ENCODE measurements around the gene TAF9. TPM values are rescaled to one million over a fixed set of nuclear protein-coding genes. Genes with fewer than 3 reads are reported as not detected.

Gene TAF9
- total RNA-seq, 1 experiment from 2014 or later: 76.1 TPM

DNA sequence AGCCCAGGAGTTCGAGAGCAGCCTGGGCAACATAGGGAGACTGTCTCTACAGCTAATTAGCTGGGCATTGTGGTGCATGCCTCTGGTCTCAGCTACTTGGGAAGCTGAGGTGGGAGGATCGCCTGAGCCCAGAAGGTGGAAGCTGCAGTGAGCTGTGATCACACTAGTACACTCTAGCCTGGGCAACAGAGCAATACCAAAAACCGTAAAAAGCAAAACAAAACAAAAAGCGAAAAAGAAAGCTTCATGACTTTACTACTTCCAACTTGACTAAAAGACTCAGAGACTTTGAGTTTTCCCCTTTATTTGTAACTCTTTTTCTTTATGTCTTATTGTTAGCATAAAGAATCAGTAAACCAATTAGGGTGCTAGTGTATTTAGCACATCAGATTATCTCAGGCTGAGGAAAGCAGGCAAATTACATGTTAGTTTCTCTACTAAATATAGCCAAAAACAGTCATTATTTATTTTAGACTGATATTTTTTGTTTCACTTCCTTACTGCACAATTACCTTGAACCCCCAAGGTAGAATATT is 5.7 kb upstream of the TAF9 start:
- Mint-ChIP-seq H3K4me1 (0 out of 2 replicates have a peak, but pooled peaks cover 4% of the 10 kb centered on the region), H3K9me3 (no peaks in the 10 kb centered on the region), H3K27ac (no peak overlapping the region), H3K27me3 (ENCODE audit: low read depth) (no peaks in the 10 kb centered on the region), H3K4me3 (no peak overlapping the region), H3K36me3 (peaks cover 13% of the 10 kb centered on the region)
- TF ChIP-seq FOXJ3 (CRISPR knock-in tag; IDR thresholded peaks at IDR 0.05; ENCODE audit: borderline replicate concordance) (no peak), FOXK1 (CRISPR knock-in tag; IDR thresholded peaks at IDR 0.05) (no peak), TEAD1 (CRISPR knock-in tag; IDR thresholded peaks at IDR 0.05) (no peak), NFYB (CRISPR knock-in tag; conservative IDR thresholded peaks at IDR 0.05; ENCODE audit: low read depth) (no peak), GABPB1 (CRISPR knock-in tag; IDR thresholded peaks at IDR 0.05) (no peak), ETV6 (CRISPR knock-in tag; IDR thresholded peaks at IDR 0.05) (no peak), SMAD4 (CRISPR knock-in tag; IDR thresholded peaks at IDR 0.05) (no peak), NR1H2 (CRISPR knock-in tag; IDR thresholded peaks at IDR 0.05) (no peak), RELA (CRISPR knock-in tag; IDR thresholded peaks at IDR 0.05; ENCODE audit: borderline replicate concordance) (no peak), JAZF1 (CRISPR knock-in tag; IDR thresholded peaks at IDR 0.05) (no peak), PRRX2 (CRISPR knock-in tag; IDR thresholded peaks at IDR 0.05) (no peak)
- TF ChIP-seq, protein P1, sequence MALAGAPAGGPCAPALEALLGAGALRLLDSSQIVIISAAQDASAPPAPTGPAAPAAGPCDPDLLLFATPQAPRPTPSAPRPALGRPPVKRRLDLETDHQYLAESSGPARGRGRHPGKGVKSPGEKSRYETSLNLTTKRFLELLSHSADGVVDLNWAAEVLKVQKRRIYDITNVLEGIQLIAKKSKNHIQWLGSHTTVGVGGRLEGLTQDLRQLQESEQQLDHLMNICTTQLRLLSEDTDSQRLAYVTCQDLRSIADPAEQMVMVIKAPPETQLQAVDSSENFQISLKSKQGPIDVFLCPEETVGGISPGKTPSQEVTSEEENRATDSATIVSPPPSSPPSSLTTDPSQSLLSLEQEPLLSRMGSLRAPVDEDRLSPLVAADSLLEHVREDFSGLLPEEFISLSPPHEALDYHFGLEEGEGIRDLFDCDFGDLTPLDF (CRISPR knock-in tag; IDR thresholded peaks at IDR 0.05): no peak
- TF ChIP-seq, protein P2, sequence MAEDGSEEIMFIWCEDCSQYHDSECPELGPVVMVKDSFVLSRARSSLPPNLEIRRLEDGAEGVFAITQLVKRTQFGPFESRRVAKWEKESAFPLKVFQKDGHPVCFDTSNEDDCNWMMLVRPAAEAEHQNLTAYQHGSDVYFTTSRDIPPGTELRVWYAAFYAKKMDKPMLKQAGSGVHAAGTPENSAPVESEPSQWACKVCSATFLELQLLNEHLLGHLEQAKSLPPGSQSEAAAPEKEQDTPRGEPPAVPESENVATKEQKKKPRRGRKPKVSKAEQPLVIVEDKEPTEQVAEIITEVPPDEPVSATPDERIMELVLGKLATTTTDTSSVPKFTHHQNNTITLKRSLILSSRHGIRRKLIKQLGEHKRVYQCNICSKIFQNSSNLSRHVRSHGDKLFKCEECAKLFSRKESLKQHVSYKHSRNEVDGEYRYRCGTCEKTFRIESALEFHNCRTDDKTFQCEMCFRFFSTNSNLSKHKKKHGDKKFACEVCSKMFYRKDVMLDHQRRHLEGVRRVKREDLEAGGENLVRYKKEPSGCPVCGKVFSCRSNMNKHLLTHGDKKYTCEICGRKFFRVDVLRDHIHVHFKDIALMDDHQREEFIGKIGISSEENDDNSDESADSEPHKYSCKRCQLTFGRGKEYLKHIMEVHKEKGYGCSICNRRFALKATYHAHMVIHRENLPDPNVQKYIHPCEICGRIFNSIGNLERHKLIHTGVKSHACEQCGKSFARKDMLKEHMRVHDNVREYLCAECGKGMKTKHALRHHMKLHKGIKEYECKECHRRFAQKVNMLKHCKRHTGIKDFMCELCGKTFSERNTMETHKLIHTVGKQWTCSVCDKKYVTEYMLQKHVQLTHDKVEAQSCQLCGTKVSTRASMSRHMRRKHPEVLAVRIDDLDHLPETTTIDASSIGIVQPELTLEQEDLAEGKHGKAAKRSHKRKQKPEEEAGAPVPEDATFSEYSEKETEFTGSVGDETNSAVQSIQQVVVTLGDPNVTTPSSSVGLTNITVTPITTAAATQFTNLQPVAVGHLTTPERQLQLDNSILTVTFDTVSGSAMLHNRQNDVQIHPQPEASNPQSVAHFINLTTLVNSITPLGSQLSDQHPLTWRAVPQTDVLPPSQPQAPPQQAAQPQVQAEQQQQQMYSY (CRISPR knock-in tag; IDR thresholded peaks at IDR 0.05): no peak
- TF ChIP-seq, protein P3, sequence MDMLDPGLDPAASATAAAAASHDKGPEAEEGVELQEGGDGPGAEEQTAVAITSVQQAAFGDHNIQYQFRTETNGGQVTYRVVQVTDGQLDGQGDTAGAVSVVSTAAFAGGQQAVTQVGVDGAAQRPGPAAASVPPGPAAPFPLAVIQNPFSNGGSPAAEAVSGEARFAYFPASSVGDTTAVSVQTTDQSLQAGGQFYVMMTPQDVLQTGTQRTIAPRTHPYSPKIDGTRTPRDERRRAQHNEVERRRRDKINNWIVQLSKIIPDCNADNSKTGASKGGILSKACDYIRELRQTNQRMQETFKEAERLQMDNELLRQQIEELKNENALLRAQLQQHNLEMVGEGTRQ (CRISPR knock-in tag; IDR thresholded peaks at IDR 0.05): no peak
- TF ChIP-seq, protein P4, sequence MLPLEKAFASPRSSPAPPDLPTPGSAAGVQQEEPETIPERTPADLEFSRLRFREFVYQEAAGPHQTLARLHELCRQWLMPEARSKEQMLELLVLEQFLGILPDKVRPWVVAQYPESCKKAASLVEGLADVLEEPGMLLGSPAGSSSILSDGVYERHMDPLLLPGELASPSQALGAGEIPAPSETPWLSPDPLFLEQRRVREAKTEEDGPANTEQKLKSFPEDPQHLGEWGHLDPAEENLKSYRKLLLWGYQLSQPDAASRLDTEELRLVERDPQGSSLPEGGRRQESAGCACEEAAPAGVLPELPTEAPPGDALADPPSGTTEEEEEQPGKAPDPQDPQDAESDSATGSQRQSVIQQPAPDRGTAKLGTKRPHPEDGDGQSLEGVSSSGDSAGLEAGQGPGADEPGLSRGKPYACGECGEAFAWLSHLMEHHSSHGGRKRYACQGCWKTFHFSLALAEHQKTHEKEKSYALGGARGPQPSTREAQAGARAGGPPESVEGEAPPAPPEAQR (CRISPR knock-in tag; IDR thresholded peaks at IDR 0.05): no peak
- TF ChIP-seq, protein P5, sequence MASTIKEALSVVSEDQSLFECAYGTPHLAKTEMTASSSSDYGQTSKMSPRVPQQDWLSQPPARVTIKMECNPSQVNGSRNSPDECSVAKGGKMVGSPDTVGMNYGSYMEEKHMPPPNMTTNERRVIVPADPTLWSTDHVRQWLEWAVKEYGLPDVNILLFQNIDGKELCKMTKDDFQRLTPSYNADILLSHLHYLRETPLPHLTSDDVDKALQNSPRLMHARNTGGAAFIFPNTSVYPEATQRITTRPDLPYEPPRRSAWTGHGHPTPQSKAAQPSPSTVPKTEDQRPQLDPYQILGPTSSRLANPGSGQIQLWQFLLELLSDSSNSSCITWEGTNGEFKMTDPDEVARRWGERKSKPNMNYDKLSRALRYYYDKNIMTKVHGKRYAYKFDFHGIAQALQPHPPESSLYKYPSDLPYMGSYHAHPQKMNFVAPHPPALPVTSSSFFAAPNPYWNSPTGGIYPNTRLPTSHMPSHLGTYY (CRISPR knock-in tag; IDR thresholded peaks at IDR 0.05): no peak
- TF ChIP-seq, protein P6, sequence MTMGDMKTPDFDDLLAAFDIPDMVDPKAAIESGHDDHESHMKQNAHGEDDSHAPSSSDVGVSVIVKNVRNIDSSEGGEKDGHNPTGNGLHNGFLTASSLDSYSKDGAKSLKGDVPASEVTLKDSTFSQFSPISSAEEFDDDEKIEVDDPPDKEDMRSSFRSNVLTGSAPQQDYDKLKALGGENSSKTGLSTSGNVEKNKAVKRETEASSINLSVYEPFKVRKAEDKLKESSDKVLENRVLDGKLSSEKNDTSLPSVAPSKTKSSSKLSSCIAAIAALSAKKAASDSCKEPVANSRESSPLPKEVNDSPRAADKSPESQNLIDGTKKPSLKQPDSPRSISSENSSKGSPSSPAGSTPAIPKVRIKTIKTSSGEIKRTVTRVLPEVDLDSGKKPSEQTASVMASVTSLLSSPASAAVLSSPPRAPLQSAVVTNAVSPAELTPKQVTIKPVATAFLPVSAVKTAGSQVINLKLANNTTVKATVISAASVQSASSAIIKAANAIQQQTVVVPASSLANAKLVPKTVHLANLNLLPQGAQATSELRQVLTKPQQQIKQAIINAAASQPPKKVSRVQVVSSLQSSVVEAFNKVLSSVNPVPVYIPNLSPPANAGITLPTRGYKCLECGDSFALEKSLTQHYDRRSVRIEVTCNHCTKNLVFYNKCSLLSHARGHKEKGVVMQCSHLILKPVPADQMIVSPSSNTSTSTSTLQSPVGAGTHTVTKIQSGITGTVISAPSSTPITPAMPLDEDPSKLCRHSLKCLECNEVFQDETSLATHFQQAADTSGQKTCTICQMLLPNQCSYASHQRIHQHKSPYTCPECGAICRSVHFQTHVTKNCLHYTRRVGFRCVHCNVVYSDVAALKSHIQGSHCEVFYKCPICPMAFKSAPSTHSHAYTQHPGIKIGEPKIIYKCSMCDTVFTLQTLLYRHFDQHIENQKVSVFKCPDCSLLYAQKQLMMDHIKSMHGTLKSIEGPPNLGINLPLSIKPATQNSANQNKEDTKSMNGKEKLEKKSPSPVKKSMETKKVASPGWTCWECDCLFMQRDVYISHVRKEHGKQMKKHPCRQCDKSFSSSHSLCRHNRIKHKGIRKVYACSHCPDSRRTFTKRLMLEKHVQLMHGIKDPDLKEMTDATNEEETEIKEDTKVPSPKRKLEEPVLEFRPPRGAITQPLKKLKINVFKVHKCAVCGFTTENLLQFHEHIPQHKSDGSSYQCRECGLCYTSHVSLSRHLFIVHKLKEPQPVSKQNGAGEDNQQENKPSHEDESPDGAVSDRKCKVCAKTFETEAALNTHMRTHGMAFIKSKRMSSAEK (CRISPR knock-in tag; IDR thresholded peaks at IDR 0.05; ENCODE audit: borderline replicate concordance): no peak
- TF ChIP-seq, protein P7, sequence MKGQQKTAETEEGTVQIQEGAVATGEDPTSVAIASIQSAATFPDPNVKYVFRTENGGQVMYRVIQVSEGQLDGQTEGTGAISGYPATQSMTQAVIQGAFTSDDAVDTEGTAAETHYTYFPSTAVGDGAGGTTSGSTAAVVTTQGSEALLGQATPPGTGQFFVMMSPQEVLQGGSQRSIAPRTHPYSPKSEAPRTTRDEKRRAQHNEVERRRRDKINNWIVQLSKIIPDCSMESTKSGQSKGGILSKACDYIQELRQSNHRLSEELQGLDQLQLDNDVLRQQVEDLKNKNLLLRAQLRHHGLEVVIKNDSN (CRISPR knock-in tag; IDR thresholded peaks at IDR 0.05): no peak
- TF ChIP-seq, protein P8, sequence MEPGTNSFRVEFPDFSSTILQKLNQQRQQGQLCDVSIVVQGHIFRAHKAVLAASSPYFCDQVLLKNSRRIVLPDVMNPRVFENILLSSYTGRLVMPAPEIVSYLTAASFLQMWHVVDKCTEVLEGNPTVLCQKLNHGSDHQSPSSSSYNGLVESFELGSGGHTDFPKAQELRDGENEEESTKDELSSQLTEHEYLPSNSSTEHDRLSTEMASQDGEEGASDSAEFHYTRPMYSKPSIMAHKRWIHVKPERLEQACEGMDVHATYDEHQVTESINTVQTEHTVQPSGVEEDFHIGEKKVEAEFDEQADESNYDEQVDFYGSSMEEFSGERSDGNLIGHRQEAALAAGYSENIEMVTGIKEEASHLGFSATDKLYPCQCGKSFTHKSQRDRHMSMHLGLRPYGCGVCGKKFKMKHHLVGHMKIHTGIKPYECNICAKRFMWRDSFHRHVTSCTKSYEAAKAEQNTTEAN (CRISPR knock-in tag; IDR thresholded peaks at IDR 0.05): no peak
- TF ChIP-seq, protein P9, sequence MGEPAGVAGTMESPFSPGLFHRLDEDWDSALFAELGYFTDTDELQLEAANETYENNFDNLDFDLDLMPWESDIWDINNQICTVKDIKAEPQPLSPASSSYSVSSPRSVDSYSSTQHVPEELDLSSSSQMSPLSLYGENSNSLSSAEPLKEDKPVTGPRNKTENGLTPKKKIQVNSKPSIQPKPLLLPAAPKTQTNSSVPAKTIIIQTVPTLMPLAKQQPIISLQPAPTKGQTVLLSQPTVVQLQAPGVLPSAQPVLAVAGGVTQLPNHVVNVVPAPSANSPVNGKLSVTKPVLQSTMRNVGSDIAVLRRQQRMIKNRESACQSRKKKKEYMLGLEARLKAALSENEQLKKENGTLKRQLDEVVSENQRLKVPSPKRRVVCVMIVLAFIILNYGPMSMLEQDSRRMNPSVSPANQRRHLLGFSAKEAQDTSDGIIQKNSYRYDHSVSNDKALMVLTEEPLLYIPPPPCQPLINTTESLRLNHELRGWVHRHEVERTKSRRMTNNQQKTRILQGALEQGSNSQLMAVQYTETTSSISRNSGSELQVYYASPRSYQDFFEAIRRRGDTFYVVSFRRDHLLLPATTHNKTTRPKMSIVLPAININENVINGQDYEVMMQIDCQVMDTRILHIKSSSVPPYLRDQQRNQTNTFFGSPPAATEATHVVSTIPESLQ (CRISPR knock-in tag; IDR thresholded peaks at IDR 0.05): no peak
- CTCF ChIA-PET: no interaction called here
- ATAC-seq (no peak), DNase-seq (ENCODE audit: low spot score) (no peak)
- POLR2A ChIA-PET: no interaction called here

Measured in WTC11 (cell line).